NCI-H2081 treated with DMSO at 0.1 percent for 48 hours (cell line): ENCODE measurements around the gene AQP12B.

Source experiments
- DNase-seq: peaks from one replicate; lab custom pipeline; 2025; lab: John Stamatoyannopoulos, UW

The AQP12B gene

DNA sequence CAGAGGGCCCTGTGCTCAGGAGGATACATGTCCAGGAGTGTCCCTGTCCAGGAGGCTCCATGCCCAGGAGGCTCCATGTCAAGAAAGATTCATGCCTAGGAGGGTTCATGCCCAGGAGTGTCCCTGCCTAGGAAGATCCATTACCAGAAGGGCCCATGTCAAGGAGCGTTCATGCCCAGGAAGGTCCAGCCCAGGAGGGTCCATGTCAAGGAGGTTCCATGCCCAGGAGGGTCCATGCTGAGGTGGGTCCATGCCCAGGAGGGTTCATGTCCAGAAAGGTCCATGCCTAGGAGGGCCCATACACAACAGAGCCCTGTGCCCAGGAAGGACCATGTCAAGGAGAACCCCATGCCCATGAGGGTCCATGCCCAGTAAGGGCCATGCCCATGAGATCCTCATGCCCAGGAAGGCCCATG is 50.4 kb downstream of the AQP12B start:
- no peak for DNase-seq

DNA sequence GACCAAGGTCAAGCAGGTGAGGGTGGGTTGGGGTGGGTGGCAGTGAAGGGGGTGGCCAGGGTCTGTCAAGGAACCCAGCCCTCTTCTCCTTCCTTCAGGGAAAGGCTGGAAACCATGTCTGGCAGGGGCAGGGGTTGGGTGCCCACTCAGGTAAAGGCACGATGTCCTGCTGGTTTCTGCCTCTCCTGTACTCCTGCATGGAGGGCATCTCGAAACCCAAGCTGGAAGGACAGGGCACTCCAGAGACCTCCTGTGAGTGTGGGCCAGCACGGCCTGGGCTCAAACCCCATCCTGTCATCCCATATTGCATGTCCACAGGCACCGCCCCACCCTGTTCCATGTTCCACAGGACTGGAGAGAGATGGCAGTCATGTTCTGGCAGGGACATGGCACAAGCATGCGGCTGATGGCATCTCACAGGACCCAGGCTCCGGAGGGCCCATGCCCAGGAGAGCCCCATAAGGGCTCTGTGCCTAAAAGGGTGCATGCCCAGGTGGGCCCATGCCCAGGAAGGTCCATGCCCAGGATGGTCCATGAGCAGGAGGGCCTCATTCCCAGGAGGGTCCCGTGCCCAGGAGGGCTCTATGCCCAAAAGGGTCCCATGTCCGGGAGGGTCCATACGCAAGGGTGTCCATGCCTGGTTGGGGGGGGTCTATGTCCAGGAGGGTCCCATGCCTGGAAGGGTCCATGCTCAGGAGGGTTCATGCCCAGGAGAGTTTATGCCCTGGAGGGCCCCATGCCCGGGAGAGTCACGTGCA is 51.0 kb downstream of the AQP12B start:
- no peak for DNase-seq

- DNase-seq, result no peak
These were observed 51.7 kb downstream of the AQP12B start for GRCh38 chr2:240630771-240631547.

DNA sequence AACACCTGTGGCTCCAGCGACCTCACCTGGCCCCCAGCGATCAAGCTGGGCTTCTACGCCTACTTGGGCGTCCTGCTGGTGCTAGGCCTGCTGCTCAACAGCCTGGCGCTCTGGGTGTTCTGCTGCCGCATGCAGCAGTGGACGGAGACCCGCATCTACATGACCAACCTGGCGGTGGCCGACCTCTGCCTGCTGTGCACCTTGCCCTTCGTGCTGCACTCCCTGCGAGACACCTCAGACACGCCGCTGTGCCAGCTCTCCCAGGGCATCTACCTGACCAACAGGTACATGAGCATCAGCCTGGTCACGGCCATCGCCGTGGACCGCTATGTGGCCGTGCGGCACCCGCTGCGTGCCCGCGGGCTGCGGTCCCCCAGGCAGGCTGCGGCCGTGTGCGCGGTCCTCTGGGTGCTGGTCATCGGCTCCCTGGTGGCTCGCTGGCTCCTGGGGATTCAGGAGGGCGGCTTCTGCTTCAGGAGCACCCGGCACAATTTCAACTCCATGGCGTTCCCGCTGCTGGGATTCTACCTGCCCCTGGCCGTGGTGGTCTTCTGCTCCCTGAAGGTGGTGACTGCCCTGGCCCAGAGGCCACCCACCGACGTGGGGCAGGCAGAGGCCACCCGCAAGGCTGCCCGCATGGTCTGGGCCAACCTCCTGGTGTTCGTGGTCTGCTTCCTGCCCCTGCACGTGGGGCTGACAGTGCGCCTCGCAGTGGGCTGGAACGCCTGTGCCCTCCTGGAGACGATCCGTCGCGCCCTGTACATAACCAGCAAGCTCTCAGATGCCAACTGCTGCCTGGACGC is 52.5 kb downstream of the AQP12B start:
- no peak for DNase-seq

GRCh38 chr2:240629619-240629967 is 53.1 kb downstream of the AQP12B start:
- no peak for DNase-seq

DNA sequence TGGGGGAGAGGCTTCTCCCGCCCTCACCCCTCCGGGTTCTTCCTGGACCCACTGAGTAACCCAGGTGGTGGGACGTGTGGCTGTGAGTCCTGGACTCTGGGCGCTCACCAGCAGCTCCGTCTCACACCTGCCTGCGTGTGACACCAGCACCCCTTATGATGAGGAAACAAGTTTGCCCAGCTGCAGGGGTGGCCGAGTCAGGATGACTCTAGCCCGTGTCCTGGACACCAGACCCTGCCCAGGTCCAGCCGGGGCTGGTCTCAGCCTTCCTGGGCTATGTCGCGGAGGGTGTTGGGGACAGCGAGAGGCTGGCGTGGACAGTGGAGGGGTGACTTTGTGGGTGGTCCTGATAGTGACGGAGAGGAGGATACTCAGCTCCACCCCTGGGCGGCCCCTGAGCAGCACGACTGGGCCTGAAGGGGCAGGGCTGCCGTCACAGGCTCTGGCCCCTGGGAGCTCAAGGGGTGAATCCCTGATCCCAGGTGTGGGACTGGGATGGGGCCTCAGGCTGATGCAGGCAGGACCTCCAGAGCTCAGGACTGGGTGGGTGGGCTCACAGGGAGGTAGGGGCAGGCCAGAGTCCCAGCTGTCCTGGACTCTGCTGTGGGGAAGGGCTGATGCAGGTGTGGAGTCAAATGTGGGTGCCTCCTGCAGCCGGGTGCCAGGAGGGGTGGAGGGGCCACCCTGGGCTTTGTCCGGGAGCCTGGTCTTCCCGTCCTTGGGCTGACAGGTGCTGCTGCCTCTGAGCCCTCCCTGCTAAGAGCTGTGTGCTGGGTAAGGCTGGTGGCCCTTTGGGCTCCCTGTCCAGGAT is 53.7 kb downstream of the AQP12B start:
- DNase-seq, result no peak

GRCh38 chr2:240628507-240628807 is 54.2 kb downstream of the AQP12B start:
- no peak for DNase-seq

DNA sequence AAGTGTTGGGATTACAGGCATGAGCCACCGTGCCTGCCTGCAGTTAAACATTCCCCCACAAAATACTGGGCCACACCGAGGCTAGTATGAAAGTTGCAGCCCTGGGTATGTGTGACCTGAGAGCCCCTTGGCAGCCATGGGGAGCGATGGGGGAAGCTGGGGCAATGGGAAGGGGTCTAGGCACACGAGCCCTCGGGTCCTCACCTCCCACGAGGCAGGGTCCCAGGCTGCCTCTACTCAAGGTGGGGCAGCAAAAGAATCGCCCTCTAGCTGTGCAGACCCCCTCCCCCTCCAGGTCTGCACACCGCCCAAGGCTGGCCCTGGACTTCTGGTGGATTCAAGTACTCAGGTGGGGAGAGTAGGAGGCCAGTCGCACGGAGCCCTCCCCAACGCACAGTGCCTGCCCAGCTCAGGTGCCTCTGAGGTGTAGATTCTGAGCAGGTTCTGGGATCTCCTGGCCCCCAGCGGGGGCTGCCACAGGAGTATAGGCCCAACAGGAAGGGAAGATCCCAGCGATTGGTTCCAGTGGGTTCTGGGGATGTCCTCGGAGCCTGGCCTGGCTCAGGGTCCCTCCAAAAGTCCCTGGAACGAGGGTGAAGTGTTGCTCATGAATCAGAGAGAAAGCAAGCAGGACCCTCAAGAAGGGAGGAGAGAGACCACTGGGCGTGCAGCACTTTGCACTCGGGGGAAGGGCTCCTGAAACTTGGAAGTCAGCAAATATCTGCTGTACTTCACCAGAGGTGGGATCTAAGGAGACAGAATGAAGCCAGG is 54.8 kb downstream of the AQP12B start:
- no peak for DNase-seq

DNA sequence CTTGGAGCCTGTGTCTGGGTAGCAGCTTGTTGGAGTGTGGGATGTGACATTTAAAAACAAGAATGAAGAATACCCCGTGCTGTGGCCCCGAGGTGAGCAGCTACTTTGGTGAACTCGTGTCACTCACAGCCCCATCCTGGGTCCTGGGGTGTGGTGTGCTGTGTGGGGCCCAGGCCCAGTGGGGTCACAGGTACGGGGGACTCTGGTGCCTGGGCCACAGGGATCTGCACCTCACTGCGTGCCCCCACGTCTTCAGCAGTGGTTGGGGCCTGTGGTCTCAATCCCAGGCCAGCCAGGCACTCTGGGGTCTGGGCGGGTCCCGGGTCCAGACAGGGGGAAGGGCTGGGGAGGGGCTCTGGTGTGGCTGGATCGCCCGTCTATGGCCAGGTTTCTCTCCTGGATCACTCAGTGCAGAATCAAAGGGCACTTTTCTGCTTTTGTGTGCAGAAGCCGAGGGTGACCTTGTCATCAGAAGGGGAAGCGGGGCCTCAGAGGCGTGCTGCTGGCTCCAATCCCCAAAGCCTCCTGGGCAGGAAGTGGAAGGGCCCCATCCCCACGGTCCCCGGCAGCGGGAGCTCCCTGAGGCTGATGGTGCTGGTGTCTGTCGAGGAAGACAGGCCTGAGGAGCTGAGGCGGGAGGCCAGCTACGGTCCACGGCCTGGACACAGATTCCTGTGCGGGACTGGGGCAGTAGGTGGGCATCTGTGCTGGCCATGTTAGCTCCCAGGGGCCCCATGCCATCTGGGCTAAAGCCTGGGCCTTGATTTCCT is 56.0 kb downstream of the AQP12B start:
- no peak for DNase-seq
